NOMO-1 treated with DMSO at 0.1 percent for 48 hours (cell line): Measurements from ENCODE around the gene TRIM72.
"Not testable (repeated sequence)": the region's sequence is repeated elsewhere in the genome, so short reads cannot be mapped to it uniquely, and the experiment has no call there.

Experiments used
- DNase-seq: peaks from one replicate; lab custom pipeline; 2025; ENCODE audit not compliant: unreplicated experiment; lab: John Stamatoyannopoulos, UW

Gene TRIM72

GRCh38 chr16:31190818-31191444 lies 23.0 kb upstream of the TRIM72 start:
- DNase-seq = no peak

GRCh38 chr16:31191697-31192428 lies 22.1 kb upstream of the TRIM72 start:
- DNase-seq = no peak

DNA sequence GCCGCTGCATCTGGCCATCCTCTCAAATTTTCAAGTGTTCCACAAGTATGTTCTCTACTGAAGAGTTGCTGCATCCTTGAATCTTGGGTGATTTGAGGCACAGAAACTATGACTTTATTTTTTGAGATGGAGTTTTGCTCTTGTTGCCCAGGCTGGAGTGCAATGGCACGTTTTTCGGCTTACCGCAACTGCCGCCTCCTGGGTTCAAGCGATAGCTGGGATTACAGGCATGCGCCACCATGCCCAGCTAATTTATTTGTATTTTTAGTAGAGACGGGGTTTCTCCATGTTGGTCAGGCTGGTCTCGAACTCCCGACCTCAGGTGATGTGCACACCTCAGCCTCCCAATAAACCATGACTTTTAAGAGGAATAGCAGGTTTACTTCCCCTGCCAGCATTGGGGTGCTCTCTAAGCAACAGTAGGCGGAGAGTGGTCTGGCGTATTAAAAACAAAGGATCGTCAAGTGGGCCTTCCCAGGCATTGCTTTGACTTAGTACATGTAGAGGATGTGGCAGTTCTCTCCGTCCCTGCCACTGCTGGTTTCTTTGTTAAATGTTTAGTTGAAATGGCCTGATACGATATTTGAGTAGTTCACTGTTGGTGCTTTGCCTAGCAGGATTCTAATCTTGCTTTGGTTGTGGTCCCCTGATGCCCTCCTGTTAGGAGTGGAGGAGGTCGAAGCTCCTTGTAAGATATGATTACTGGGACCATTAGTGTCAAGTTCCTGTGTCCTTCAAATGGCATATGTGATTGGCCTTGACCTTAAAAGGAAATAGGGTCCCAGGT lies 20.9 kb upstream of the TRIM72 start:
- DNase-seq = no peak

DNA sequence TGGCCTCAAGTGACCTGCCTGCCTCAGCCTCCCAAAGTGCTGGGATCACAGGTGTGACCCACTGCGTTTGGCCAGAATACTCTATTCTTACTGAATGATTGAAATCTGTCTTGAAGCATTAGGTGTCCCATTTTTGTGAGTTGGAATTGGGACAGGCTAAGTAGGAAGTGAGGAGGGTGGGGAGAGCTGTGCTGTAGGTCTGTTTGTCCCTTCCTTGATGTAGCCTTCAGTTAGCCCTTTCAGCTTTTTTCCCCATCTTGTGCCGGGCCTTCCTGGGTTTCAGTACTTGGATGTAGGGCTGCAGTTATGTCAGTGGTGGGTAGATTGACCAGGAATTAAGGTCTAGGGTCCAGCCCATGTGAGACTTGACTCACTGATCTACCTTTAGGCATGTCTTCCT lies 20.0 kb upstream of the TRIM72 start:
- no peak for DNase-seq

DNA sequence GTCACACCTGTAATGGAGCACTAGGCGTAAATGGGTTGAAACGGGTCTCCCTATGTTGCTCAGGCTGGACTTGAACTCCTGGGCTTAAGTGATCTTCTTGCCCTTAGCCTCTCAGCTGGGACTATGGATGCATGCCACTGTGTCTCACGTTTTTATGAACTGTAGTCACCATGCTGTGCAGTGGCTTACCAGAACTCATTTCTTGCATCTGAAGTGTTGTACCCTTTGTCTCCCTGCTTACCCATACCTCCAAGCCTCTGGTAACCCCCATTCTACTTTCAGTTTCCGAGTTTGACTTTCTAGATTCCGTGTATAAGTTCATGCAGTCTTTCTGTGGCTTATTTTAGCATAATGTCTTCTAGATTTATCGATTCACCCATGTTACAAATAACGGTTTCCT lies 19.0 kb upstream of the TRIM72 start:
- no peak for DNase-seq

GRCh38 chr16:31195861-31196260 lies 18.1 kb upstream of the TRIM72 start:
- DNase-seq = not testable (repeated sequence)

DNA sequence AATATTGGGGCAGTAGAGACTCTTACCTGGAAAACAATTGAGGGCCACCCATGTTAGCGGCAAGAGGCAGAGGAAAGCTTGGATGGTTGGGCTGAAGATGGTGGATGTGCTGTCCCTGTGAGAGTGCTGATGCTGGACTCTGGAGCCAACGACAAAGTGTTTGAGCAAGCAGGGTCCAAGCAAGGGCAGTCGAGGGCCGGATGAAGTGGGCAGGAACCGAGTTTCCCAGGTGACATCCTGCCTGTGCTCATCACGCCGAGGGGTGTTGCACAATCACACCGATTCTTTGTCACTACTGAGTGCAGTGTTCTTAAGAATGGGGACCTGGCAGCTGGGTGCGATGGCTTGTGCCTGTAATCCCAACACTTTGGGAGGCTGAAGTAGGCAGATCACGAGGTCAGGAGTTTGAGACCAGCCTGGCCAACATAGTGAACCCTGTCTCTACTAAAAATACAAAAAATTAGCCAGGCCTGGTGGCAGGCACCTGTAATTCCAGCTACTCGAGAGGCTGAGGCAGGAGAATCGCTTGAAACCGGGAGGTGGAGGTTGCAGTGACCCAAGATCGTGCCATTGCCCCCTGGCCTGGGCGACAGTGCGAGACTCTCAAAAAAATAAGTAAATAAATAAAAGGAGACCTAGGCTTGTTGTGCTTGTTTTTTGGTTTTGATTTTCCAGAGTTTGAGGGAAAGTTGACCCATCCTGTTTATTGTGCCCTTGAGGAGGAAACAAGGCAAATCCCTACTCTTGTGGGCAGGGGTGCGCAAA lies 17.4 kb upstream of the TRIM72 start:
- no peak for DNase-seq

GRCh38 chr16:31198207-31198882 lies 15.6 kb upstream of the TRIM72 start:
- DNase-seq = no peak

- no peak for DNase-seq
Observed at GRCh38 chr16:31199430-31200041, 14.4 kb upstream of the TRIM72 start.

DNA sequence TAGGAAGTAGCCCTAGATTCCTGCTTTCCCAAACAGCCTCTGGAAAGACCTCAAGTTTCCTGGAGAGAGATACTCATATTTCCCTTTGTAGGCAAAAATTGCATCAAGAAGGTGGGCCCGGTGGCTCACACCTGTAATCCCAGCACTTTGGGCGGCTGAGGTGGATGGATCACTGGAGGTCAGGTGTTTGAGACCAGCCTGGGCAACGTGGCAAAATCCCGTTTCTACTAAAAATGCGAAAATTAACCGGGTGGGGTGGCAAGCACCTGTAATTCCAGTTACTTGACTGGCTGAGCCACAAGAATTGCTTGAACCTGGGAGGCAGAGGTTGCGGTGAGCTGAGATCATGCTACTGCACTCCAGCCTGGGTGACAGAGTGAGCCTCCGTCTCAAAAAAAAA lies 13.8 kb upstream of the TRIM72 start:
- not testable (repeated sequence) for DNase-seq

- peak; percentile 74 for DNase-seq
Observed at GRCh38 chr16:31200821-31201568, 12.9 kb upstream of the TRIM72 start.

DNA sequence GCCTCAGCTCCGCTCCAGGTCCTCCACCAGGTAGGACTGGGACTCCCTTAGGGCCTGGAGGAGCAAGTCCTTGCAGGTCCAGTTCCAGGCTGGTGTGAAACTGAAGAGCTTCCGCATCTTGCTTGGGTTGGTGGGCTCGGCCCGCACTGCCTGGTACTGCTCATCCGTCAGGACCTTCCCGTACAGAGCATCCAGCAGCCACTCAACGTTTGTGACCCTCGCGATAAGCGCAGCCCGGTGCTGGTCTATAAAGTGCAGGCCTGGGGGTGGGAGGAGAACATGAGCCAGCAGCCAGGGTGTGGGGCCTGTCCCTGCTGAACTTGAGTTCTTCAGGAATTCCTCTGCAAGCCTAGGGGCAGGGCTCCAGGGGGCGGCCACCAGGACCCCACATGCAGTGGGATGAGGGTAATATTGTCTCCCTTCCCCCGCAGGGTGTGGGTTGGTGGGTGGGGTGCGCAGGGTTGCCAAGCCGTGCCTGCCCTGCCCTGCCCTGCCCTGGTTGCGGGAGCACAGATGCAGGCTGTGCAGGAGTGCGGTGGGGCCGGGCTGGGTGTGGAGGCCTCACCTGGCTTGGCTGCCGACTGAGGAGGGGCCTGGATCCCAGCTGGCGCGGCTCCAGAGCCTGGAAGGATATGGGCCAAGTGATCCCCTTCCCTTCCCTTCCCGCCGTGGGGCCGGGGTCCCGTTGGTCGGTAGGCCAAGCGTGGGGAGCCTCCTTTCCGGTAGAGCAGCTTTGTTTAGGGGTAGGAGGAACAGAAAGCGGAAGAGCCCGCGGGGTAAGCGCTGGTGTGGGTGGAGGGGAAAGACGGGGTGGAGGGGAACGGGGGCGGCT lies 12.1 kb upstream of the TRIM72 start:
- DNase-seq = peak; percentile 84

DNA sequence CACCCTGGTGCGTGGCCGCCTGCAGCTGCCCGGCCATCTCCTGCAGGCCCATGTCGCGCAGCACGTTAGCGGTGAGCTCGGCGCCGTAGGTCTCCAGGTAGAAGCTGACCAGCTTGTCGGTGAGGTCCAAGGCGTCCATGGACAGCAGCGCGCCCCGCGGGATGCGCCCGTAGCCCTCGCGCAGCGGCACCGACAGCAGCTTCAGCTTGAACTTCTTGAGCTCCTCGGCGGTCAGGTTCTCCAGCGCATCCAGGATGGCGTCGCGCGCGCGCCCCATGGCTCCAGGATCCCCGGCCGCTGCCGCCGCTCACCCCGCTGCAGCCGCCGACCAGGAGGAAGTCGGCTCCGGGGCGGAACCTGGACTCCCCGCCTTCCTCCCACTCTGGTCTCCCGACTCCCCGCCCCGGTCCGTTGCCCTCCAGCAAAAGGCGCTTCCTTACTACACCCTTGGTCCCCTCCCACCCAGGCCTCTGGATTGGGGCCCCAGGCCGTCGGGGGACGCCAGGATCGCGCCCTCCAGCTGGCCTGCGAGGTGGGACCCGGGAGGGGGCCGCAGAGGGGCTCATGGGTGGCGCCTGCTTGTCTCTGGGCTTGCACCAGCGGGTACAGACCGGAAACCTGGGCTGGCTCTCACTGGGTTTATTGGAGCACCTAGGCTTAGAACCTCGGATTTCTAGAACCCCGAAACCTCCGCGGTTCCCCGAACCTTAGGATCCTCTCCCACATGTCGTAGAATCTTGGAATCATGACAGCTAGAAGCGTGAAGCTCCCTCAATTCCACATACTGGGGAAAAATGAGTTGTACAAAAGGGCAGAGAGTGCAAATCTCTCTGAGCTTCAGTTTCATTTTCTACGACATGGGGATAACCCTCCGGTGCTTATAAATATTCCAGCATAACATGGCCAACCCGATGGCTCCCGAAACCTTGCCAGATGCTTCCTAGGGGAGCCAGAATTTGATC lies 11.2 kb upstream of the TRIM72 start, which contains the start of gene PYCARD:
PYCARD (minus strand) TSS at position 347 of the 962 bp plus-strand sequence; CDS start at position 277, 70 bp downstream.
- peak; percentile 72 for DNase-seq

DNA sequence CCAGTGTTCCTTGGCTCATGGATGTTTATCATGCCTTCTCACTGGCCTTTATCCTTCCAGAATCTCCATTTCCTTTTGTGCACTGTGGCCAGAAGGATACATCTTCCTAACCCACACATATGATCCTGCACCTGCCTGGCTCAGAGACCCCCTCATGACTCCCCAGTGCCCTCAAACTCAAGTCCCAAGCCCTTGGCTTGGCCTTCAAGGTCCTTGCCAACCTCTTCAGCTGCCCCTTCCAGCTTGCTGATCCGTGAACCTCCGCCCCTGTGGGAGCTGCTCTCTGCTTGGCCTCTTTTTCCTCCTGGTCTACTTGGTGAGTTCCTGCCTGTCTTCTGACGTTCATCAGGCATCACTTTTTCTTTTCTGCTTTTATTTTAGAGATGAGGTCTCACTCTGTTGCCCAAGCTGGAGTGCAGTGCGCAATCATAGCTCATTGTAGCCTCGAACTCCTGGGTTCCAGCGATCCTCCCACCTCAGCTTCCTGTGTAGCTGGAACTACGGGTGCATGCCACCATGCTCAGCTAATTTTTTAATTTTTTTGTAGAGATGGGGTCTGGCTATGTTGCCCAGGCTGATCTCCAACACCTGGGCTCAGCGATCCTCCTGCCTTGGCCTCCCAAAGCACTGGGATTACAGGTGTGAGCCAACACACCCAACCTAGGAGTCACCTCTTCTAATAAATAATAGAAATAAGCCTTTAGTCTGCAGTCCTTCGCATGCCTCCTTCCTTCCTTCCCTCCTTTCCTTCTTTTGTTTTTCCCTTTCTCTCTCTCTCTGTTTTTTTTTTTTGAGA lies 8.8 kb upstream of the TRIM72 start:
- no peak for DNase-seq

DNA sequence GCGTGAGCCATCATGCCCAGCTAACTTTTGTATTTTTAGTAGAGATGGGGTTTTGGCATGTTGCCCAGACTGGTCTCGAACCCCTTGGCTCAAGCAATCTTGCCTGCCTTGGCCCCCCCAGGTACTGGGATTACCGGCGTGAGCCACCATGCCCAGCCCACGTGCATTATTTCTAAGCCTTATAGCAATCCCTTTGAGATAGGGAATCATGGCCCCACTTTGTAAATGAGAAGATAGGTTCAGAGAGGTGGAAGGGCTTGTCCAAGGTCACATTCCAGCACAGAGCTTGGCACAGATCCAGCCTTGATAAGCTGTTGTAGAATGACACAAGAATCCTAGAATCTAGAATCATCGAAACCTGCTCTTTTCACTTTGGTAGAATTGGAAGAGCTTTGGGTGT lies 7.1 kb upstream of the TRIM72 start:
- DNase-seq = no peak

DNA sequence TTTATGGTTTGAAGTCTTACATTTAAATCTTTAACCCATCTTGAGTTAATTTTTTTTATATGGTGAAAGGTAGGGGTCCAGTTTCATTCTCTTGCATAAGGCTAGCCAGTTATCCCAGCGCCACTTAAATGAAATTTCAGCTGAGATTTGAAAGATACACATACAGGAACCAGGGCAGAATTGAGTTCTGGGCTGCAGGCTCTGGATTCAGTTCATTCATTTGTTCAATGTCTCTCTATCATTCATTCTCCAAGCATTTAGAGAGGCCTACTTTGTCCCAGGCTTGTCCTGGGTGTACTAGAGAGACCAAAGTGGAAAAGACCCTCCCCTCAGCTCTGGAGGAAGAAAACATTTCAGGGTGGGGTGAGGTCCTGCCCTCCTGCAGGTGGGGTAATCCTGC lies 577 bp upstream of the TRIM72 start:
- DNase-seq = no peak
